GM21825 (cell line): ENCODE measurements around the gene KRTAP10-6.
"Not testable (repeated sequence)": the region's sequence is repeated elsewhere in the genome, so short reads cannot be mapped to it uniquely, and the experiment has no call there.

Source experiments
- ATAC-seq: cut with Tn5 transposase; IDR thresholded peaks from one replicate; pipeline ENCODE4 v1.9.1; 2021; ENCODE audit warnings: mild to moderate bottlenecking, moderate library complexity; ENCODE audit not compliant: unreplicated experiment

The KRTAP10-6 gene

DNA sequence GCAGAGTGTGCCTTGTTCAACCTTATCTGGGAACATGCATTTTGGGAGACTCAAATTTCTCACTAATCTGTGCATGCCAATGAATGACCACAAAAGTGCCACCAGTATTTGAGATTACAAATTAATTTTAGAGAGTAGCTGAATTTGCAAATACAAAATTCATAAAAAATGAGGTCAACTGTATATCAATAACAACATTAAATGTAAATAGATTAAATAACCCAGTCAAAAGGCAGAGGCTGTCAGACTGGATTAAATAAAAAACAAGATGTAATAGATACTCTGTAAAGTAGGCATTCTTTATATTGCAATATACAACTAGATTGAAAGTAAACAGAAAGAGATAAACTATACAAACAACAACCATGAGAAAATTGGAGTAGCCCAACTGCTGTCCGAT is 28.2 kb downstream of the KRTAP10-6 start:
- ATAC-seq = no peak

DNA sequence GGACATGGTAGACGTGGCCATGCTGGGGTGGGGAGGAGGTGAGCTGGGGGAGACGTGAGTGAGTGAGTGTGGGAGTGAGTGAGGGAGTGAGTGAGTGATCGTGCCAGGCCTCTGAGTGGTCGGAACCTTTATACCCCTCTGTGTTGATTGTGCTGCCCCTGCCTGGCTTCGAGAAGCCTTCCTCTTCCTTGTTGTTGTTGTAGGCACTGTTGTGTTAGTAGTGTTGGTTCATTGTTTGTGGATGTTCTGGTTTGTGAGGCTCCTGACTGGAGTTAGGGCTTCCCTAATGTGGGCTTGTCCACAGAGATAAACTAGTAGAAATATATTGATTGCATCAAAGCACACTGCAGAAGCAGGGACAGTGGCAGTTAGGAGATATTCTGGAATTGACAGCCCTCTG is 33.6 kb downstream of the KRTAP10-6 start, which contains the start of gene KRTAP10-3:
Gene KRTAP10-3 (minus strand): TSS at position 101 of the 400 bp plus-strand sequence. CDS start 80 bp downstream, at position 21.
- ATAC-seq = no peak

DNA sequence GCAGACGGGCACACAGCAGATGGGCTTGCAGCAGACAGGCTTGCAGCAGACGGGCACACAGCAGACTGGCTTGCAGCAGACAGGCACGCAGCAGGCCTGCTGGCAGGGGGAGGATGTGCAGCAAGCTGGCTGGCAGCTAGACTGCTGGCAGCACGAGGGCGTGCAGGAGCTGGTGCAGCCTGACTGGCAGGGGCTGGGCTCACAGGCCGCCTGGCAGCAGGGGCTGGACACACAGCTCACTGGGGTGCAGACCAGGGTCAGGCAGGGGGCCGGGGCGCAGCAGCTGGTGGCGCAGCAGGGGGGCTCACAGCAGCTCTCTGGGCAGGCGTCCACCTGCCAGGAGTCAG is 34.0 kb downstream of the KRTAP10-6 start:
- not testable (repeated sequence) for ATAC-seq

DNA sequence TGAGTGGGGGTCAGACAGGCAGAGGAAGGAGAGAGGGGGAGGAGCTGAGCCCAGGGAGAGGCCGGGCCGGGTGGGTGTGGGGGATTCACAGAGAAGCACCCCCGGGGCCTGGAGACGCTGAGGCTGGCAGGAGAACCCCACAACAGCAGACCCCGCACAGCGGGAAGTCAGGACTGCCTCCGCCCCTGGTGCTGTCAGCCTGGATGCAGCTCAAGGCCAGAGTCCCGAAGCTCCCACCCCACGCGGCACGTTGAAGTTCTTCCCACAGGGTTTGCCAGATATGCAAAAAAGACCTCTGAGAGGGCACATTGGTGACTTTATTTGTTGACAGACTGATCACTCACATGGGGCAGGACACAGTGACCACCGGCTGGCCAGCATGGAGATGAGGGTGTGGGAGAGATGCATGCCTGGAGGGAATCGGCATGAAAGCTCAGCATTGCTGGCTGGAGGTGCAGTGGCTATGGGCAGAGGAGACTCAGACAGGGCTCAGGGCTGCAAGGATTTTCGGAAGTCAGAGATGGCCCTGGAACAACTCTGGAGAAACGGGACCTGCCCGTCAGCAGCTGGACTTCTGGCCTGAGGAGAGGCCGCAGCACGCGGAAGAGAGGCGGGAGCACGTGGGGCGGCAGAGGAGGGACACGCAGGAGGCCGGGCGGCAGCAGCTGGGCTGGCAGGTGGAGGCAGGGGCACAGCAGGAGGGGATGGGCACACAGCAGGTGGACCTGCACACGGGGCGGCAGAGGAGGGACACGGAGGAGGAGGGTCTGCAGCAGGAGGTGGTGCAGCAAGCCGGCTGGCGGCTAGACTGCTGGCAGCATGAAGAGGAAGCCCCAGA is 34.6 kb downstream of the KRTAP10-6 start:
- ATAC-seq = no peak

DNA sequence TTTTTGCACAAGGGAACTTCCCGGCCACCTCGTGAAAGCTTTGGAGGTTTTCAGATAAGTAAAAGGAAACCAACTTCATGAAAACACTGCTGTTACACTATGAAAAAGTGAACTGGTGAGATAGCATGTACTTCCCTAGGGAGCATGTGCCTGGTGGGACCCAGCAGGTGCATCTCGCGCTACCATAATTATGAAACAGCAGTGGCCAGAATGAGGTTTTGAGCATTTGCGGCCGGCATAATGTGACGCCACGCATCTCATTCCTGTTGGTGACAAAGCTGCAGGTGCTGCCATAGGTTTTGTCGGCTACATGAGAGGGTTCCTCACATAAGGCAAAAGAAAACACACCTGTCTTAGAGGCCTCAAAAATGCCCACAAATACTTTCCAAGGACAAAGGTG is 35.4 kb downstream of the KRTAP10-6 start:
- ATAC-seq = no peak

DNA sequence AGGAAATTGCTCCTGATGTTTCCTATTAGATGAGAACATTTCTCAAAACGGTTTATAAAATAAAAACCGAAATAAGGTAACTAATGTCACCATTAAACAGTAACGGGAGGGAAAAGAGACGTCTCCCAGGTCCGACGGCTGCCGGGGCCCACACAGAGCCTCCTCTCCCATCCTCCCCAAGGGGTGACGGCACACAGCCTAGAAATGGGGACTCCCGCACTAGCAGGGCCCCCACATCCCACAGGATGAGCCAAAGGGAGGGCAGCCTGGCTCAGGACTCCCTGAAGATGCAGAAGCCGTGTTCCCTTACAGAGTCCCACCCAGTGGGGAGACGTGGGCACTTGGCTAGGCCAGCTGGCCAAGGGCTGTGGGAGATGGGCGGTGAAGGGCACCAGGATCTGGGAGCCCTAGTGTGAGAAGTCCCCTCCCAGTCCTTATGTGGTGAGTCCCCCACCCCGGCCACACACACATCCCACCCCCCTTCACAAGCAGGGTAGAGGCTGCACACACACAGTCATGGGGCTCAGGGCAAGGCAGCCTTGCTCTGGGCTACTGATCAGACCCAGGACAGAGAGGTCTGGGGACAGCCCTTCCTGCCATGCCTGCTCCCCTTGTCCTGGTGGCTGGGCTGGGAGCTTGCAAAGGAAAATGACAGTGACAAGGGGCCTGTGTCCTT is 37.0 kb downstream of the KRTAP10-6 start:
- ATAC-seq = no peak

DNA sequence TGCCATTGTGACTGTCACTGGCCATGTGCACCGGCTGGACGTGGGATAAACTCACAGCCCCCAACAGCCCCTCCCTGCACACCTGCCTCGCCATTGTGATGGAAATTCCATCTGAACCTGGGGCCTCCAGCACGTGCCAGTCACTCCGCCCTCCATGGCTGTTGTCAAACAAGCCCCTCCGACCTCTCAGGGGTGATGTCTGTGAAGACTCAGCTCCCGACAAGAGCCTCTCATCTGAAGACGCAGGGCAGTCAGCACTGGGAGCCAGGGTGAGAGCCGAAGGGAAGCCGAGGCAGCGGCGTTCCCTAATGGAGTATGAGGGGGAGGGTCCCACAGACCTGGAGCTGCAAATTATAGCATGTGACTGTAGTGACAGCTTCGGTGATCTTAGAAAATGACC is 39.6 kb downstream of the KRTAP10-6 start:
- no peak for ATAC-seq

DNA sequence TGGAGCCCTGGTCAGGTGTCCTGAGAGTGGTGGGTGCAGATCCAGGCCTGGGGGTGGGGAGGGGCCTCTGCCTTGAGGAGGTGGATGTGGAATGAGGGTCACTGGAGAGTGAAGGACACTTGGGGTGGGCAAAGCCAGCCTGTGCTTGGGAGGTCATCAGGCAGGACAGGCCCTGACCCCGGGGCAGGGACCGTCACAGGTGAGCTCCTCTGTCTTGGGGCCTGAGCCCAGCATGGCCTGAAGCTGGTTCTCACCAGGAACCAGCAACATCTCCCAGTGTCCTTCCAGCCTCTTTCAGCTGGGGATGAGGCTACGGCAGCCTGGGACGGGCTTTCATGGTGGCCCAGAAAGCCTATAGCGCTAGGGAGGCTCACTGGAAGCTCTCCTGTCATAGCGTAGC is 40.2 kb downstream of the KRTAP10-6 start:
- no peak for ATAC-seq

DNA sequence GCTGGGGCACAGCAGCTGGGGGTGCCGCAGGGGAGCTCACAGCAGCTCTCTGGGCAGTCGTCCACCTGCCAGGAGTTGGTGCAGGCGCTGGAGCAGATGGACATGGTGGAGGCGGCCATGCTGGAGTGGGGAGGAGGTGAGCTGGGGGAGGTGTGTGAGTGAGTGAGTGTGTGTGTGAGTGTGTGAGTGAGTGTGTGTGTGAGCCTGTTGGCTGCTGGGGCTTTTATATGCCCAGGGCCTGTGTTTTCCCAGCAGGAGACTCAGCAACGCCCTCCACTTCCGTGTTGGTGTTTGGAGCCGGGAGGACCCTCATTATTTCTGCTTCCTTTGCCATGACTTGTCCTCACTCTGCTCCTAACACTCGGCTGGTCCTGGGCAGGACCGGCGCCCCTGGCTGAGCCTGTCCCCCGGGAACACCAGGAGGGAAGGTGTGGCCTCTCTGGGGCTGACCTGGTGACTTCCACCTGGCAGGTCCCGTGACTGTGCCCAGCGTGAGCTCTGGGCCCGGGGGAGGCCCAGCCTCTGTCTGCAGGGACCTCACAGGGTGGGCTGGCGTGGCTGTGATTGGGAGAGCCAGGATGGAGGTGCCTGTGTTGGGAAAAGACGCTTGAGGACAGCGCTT is 40.9 kb downstream of the KRTAP10-6 start, which contains the start of gene KRTAP10-2:
Gene KRTAP10-2 (minus strand): TSS at position 166 of the 622 bp plus-strand sequence. CDS start 47 bp downstream, at position 119.
- ATAC-seq = no peak

DNA sequence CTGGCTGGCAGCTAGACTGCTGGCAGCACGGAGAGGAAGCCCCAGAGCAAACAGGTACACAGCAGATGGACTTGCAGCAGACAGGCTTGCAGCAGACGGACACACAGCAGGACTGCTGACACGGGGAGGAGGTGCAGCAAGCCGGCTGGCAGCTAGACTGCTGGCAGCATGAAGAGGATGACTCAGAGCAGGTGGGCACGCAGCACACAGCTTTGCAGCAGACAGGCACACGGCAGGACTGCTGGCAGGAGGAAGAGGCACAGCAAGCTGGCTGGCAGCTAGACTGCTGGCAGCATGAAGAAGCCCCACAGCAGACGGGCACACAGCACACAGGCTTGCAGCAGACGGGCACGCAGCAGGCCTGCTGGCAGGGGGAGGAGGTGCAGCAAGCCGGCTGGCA is 41.5 kb downstream of the KRTAP10-6 start:
- no peak for ATAC-seq

DNA sequence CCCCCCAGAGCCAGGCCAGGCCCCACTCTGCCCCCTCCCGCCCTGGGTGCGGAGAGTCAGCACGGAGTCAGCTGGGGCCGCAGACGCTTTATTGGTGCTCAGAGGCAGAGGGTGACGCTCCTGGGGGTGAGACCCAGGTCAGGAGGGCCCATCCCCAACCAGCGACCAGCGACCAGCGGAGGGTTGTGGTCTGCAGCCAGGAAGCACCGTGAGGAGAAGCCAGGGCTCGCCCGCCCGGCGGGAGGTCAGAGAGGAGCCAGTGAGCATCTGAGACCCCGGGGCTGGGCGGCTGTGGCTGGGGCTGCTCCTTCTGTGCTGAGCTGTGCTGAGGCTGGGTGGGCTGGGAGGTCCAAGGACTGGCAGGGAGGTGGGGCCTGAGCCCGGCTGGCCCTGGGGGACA is 42.0 kb downstream of the KRTAP10-6 start:
- ATAC-seq = not testable (repeated sequence)

DNA sequence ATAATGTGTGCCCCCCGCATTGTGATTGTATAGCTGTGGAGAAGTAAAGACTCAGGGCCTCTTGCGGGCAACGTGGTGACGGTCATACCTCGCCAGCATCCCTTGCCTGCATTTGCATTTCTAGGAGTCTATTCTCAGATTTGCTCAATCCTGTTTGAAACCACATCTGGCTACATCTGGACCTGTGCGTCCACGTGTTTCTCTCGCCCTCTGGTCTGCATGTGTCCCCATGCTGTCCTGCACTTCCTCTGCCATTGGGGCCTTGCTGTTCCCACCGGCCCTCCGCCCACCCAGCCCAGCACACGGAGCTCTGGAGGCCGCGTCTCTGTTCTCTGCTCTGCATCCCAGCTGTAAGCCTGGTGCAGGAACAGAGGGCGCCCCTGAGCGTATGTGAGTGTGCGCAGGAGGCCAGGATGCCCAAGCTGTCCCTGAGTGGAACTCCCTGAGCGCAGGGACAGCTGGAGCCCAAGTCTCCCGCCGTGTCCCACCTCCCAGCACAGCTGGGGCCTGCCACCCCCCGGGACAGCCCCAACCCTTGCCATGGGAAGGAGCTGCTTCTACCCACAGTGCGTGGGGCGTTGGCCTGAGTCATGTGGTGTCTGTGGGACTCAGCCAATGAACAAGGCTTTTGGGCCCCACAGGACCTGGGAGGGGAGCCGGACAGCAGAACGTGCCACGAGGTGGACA is 42.6 kb downstream of the KRTAP10-6 start:
- ATAC-seq = no peak

DNA sequence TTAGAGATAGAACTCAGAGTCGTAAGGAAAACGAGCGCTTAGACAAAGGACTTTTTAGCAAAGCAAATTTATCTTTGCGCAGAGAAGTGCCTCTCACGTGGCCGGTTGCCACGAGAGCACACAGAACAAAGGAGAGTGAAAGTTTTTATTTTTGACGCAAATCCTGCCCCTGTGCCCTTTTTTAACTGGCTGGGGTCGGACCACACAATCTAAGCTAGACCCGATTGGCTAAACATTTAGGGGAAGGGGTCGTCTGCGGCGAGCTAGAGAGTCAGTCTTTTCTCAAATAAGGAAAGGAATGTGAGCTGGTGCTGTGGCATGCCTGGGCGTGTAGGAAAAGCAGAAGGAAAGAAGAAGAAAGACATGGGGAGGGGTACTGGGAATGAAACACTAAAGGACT is 43.4 kb downstream of the KRTAP10-6 start:
- no peak for ATAC-seq

DNA sequence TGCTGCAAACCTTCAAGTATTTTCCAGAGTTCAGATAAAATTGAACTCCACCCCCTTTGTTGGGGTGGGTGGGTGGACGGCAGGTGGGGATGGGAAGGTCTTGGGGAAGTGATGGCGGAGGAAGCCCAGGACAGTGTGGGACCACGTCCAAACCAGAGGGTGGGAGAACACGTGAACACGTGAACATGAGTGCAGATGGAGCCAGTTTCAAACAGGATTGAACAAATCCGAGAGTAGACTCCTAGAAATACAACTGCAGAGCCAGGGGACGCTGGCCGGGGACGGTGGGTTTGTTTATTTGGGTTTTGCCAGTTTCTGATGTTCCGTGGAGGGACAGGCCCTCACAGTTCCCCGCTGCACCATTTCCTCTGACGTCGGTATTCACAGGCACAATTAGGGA is 43.9 kb downstream of the KRTAP10-6 start:
- ATAC-seq = no peak

DNA sequence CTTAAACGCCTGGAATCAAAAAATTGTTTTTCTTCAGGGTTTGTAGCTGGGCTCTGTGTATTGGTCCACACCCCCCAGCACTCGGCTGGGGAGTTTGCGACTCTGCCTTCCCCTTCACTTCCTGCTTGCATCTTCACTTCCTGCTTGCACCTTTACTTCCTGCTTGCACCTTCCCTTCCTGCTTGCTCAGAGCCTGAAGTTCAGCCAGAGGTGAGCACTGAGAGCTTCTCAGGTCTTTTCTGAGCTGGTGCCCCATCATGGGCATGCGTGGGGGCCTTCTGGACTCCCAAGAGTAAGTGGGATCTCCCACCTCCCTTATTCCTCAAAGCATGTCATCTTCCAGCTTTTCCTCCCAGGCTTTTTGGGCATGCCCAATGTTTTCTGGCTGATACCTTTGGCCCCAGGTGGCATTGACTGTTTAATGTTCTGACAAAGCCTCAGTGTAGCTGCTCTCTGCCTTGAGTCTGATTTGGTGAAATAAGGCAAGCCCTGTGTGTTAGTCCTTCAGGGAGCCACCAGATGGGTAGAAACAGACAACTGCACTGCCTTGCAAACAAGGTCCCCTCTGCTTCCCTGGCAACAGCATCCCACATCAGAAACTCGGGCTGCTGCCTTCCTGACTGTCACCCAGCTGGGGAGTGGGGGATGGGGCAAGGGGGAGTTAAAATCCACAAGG is 44.5 kb downstream of the KRTAP10-6 start:
- ATAC-seq = no peak

DNA sequence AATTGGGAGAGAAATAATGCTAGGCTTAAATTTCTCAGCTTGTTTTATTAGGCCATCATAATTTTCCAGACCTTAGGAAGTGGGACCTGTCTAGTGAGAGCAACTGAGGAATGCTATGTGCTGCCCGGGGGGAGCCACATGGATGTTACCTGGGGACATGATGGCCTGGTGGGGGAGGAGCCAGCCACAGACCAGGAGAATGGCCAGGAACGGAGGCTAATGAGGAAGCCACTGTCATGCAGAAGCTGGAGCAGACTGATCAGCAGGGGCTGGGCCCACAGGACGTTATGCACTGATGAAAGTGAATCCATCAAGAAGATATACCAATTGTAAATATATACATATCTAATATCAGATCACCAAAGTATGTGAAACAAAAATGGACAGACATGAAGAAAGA is 47.7 kb downstream of the KRTAP10-6 start:
- ATAC-seq = no peak

DNA sequence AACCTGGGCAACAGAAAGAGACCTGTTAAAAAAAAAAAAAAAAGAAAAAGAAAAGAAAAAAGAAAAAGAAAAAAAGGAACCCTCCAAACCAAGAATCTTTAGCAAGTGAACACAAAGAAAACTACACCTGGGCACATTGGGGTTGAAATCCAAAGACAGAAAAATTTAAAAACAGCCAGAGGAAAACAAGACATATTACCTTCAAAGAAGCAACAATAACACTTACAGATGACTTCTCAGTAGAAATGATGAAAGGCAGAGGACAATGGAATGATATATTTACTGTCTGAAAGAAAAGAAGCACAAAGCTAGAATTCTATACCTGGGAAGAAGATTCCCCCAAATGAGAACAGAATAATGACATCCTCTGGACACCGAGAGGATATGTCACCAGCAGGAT is 49.6 kb downstream of the KRTAP10-6 start:
- ATAC-seq = no peak
